ENCODE results near the gene HNRNPF.
"Not testable (repeated sequence)": the region's sequence is repeated elsewhere in the genome, so short reads cannot be mapped to it uniquely, and the experiment has no call there.

Gene HNRNPF

DNA sequence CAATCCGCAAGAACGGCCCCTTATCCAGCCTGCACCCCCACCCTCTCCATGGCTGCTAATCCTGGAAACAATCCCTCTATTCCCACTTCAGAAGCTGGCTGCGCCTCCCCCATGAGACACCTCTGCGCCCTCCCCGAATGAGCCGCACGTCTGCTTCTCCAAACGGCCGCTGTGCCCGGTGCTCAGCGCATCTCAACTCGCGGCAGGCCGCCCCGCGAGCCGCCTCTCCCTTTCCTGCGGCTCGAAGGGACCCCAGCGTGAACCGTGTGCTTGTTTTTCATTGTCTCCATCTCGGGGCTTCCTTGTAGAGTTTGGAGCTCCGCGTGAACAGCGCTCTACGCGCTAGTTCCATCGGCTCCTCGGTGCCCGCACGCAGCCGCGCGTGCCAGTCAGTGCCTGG lies 58.3 kb downstream of the HNRNPF start:
- DNase-seq (ENCODE audit: low read depth in 2 of 2, low spot score in 1 of 2), result no peak

DNA sequence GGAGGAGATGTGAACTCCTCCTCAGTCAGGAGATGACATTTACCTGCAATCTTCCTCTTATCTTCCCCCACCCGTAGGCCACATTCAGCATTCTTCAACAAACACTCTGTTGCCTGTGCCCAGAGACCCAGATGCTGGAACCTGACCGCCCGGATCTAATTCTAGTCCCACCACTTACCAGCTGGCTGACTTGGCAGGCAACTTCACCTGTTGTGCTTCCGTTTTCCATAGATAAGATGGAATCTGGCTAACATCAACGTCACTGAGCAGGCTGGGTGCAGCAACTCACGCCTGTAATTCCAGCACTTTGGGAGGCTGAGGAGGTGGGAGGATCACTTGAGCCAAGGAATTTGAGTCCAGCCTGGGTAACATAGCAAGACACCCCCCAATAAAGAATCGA lies 58.8 kb downstream of the HNRNPF start:
- no peak for DNase-seq (ENCODE audit: low read depth in 2 of 2, low spot score in 1 of 2)

DNA sequence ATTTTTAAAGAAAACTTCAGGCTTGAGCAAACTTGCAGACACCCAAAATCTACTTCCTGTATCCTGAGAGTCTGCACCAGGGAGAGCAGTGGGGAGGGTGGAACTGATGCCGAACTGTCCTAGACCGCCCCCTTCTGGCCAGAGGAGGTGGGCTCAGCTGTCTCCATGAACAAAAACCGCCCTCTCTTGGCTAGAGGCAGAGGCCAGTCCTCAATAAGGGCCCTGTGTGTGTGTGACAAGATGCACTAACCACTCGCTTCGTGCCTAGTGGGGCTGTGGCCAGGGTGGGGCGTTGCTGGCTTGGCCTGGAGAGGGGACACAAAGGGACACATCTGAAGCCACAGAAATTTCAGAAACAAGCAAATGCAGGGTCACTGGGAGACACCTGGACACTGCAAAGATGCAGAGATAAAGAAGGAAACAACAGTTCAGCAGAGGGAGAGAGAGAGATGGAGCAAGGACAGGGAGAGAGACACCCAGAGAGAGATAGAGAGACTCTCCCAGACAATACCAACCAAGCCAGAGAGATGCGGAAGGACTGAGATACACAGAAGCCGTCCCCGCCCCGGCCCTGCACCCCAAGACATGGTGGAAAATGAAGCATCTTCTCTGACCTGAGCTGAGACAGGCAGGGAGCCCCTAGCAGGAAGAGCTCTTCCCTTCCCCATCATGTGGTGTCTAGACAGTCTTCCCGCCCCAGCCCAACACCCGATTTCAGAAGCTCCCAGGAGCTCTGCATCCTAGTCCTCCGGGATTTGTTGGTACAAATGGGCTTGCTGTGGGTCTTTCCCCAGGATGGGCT lies 60.3 kb downstream of the HNRNPF start:
- peak; percentile 62 to 75 for DNase-seq (ENCODE audit: low read depth in 2 of 2, low spot score in 1 of 2)

DNA sequence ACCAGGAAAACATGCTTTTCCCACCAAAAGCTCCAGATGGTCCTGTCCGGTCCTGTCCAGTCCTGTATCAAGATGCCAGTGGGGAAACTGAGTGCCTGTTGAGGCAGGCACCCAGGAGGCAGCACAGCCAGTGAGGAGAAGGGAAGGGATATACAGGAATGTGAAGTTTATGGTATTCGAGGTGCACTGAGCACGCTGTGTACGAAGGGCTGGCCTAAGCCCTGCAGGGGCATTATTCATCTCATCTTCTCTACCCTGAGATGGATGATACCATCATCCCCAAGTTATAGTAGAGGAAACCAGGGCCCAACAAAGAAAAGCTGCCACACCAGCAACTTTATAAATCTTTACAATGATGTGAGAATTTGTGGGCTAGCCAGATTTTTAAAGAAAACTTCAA lies 61.0 kb downstream of the HNRNPF start:
- DNase-seq (ENCODE audit: low read depth in 2 of 2, low spot score in 1 of 2), result no peak

DNA sequence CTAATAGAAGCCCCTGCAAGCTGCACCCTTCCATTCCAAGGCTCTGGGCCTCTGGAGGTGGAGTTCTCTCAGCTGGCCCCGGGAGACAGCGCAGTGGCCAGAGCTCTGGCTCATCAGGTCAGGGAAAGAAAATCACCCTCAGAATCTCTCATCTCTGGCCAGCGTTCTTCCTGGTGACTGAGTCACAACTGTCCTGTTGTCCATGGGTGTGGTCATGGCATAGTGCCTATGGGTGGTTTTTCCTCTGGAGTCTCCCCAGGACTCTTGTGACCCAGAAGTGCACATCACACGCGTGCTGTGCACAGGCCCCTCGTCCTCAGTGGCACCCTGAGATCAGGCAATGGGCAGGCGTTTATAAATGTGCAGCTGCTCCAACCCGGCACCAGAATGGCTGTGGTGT lies 64.9 kb downstream of the HNRNPF start:
- DNase-seq (ENCODE audit: low read depth in 2 of 2, low spot score in 1 of 2), result no peak

DNA sequence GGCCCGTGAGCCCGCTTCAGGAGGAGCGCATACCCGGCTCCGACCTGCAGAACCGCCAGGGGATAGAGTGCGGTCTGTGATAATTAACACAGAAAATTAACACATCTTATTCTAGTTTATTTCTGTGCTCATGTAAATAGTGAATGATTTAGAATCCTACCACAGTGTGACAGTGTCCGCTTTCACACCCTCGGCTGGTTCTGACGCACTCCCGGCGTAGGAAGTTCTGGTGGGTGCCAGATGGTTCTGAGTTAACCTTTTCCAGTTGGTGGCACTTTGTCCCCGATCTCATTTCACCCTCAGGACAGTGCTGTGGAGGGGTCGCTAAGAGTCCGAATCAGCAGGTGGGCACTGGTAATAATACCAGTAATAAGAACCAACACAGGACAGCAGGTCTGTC lies 65.9 kb downstream of the HNRNPF start:
- DNase-seq (ENCODE audit: low read depth in 2 of 2, low spot score in 1 of 2), result no peak

DNA sequence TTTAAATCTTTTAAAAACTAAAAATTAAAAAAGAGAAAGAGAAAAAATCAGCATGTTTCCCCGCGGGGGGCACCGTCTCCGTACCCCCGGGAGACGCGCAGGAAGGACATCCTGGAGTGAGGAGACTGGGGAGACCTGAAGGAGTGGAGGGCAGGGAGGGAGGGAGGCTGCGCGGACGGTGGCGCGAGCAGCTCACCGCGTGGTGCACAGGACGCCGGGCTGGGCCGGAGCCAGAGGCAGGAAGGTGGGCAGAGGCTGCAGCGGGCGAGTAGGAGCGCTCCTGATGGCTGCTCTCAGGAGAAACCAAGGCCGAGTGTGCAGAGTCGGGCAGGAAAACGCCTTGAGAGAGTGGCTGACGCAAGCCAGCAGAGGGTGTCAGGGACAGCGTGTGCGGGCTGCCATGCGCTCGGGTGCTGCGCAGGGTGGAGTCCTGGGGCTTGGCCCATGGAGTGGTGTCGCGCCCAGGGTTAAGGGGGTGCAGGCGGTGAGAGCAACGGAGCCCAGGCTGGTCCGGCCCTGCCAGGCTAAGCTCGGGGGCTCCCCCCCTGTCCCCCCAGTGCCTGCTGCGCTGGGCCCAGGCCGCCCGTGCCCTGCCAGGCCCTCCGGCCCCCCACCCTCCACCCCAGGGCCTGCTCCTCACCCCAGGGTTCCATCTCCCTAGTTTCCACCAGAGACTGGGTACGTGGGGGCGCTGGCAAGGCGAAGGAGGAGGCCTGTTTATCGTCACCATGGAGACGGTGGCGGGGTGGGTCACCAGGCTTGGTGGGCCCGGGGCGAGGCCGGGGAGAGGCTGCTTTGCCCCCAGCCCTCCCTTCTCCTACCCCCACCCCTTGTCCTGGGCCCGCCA lies 66.5 kb downstream of the HNRNPF start:
- DNase-seq (ENCODE audit: low read depth in 2 of 2, low spot score in 1 of 2), result no peak

DNA sequence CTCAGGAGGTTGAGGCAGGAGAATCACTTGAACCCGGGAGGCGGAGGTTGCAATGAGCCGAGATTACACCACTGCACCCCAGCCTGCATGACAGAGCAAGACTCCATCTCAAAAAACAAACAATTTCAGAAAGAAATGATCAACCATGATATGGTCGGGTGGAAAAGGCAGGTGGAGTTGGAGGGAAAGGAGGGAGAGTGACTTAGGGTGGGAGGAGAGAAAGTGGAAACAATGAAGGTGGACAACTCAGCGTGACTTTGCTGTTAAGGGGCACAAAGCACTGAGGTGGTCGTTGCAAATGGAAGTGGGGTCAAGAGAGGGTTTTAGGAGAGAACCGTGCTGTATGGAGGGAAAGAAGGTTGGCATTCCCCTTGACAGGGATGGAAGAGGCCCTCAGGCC lies 67.5 kb downstream of the HNRNPF start:
- no peak for DNase-seq (ENCODE audit: low read depth in 2 of 2, low spot score in 1 of 2)

DNA sequence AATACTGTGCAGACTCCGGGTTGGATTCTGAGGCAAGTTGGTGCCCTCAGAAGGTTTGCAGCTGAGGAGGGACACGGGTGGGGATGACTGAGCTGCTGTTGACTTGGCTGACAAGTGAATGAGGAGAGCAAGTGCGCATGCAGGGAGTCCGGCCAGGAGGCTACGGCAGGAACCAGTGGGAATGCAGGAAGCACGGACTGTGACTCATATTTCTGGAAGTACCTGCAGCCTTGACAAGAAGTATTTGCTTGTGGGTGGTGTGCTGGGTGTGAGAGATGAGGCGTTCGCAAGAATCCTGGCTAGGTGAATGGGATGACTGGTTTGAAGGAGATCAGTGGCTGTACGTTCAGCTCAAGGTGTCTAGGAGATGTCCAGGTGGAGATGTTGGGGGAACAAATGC lies 68.4 kb downstream of the HNRNPF start:
- DNase-seq (ENCODE audit: low read depth in 2 of 2, low spot score in 1 of 2), result no peak

DNA sequence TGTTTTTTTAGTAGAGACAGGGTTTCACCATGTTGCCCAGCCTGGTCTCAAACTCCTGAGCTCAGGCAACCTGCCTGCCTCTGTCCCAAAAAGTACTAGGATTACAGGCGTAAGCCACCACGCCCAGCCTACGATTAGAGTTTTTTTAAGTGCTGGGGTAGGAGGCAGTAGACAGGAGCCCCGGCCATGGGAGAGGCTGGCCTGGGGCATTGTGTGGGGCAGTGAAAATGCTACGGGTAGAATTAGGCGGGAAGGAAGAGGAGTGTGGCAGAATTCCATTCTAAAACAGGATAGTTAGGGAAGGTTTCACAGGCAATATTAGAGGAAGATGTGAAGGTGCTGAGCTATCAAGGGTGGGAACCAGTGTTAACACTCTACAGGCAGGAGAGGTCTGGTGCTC lies 68.9 kb downstream of the HNRNPF start:
- DNase-seq (ENCODE audit: low read depth in 2 of 2, low spot score in 1 of 2), result no peak

DNA sequence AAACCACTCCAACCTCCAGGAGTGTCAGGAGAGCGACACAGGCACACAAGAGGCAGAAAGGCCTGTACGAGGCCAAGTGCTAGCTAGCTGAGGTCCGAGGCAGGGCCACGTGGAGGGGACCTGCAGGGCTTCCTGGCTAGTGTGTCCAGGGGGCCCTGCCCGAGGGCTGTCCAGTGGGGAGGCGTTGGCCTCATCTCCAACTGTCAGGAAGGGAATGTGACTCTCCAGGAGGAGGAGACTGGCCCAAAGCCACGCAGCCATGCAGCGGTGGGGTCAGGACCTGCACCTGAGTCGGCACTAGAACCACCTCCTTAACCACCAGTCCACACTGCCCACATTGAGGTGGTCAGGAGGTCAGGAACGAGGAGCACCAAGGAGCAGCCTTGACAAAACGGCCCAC lies 69.8 kb downstream of the HNRNPF start:
- no peak for DNase-seq (ENCODE audit: low read depth in 2 of 2, low spot score in 1 of 2)

DNA sequence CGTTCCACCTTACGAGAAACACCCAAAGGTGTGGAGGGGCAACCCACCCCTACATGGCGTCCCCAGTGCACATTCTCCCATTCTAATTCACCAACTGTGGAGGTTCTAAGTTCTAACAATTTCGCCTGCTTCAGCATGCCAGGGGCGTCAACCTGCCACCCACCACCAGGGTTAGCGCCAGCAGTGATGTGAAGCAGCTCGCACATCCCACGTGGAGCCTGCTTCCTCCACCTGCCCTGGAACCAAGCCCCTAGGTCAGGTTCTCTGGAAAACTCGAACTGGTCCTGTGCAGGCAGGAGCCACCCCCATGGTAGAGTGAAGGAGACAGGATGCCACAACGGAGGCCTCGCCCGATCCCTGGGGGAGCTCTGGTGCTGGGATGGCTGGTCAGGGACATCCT lies 70.9 kb downstream of the HNRNPF start:
- no peak for DNase-seq (ENCODE audit: low read depth in 2 of 2, low spot score in 1 of 2)

DNA sequence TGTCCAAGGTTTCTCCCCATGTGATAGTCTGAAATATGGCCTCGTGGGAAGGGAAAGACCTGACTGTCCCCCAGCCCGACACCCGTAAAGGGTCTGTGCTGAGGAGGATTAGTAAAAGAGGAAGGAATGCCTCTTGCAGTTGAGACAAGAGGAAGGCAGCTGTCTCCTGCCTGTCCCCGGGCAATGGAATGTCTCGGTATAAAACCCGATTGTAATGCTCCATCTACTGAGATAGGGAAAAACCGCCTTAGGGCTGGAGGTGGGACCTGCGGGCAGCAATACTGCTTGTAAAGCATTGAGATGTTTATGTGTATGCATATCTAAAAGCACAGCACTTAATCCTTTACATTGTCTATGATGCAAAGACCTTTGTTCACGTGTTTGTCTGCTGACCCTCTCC lies 71.5 kb downstream of the HNRNPF start:
- DNase-seq (ENCODE audit: low read depth in 2 of 2, low spot score in 1 of 2), result not testable (repeated sequence)

DNA sequence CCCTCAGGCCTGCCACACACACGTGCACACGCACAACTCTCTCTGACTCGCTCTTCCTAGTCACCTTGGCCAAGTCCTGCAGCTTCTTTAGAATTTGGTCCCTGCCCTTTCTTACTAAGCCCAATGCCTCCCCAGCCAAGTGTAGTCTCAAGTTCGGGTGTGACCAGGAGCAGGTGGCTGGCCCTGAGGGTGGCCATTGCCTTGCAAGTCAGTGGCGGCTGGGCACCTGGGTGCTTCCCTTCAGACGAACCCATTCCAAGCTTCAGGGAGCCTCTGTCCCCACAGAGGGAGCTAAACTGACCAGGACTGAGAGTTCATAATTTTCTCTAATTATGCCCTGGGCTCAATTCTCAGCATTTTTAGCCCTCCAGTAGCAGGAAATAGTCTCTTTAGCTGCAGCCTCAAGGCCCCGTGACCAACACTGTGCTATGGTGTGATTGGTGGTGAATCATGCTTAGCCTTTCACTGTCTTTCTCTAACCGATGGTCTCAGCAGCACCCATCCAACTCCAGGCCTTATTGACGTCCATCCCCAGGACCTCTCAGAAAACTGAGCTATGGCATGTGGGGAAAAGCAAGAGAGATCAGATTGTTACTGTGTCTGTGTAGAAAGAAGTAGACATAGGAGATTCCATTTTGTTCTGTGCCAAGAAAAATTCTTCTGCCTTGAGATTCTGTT lies 72.2 kb downstream of the HNRNPF start:
- no peak for DNase-seq (ENCODE audit: low read depth in 2 of 2, low spot score in 1 of 2)

DNA sequence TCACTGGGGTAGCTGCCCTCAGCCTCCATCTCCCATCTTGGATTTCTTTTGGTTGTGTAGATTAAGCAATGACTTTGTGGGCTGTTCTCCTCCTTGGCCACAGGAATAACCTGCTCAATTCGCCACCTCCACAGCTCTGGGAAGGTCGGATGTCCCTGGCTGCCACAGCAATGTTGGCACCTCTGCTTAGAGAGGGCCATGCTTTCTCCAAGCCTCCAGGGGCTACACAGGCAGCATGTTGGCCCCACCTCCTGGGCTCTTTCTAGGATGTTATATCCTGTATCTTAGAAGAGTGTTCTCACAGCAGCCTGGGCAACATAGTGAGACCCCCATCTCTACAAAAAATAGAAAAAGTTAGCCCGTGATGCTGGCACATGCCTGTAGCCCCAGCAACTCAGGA lies 72.9 kb downstream of the HNRNPF start:
- DNase-seq (ENCODE audit: low read depth in 2 of 2, low spot score in 1 of 2), result no peak
